GM12878 (cell line): Measurements from ENCODE around the gene IL18R1. TPM values are rescaled to one million over a fixed set of nuclear protein-coding genes. Genes with fewer than 3 reads are reported as not detected.

ENCODE experiments used
- ATAC-seq: fragments of 200-7000 bp; cut with Tn5 transposase; 3 replicates; pipeline ENCODE4 v1.9.1; 2020; ENCODE audit warnings: mild to moderate bottlenecking, moderate library complexity
- Bru-seq: library from RNA; stranded (reverse); fragments of 400-500 nt; gene quantifications from one replicate; lab custom pipeline; 2021; lab: Mats Ljungman, UMichigan
- BruChase-seq, 2 experiments: library from RNA; stranded (reverse); fragments of 400-500 nt; gene quantifications; one replicate each; lab custom pipeline; 2021; lab: Mats Ljungman, UMichigan
- BruUV-seq: library from RNA; stranded (reverse); fragments of 400-500 nt; replicated peaks from 2 replicates; lab custom pipeline; 2021; lab: Mats Ljungman, UMichigan
- CTCF ChIA-PET: fragments of 300-600 bp; sonication (Branson Sonifier 250); formaldehyde crosslinking; extraction: SDS; loops from one replicate; lab custom pipeline; 2021; ENCODE audit warnings: inconsistent platforms; lab: Yijun Ruan, JAX
- POLR2A ChIA-PET: fragments of 350-600 bp; formaldehyde crosslinking; extraction: SDS; loops from one replicate; lab custom pipeline; 2021; ENCODE audit warnings: inconsistent platforms; lab: Charles Lee
- RAD21 ChIA-PET: fragments of 300-600 bp; sonication (Branson Sonifier 250); formaldehyde crosslinking; loops from one replicate; lab custom pipeline; 2023; ENCODE audit warnings: antibody characterized with exemption; ENCODE audit not compliant: unreplicated experiment; lab: Charles Lee
- SMC1A ChIA-PET: fragments of 300-600 bp; sonication (Branson Sonifier 250); formaldehyde crosslinking; loops from one replicate; lab custom pipeline; 2023; ENCODE audit not compliant: unreplicated experiment, uncharacterized antibody; lab: Charles Lee
- DNase-seq: peaks from one replicate; pipeline ENCODE4 v3.0.0-alpha.2; 2011; ENCODE audit warnings: low read depth, low spot score
- FAIRE-seq: peaks from 3 replicates; lab custom pipeline; 2011; peaks lifted over from hg19 to GRCh38; lab: Jason Lieb, UNC
- H2AFZ ChIP-seq: 2 replicates; pipeline ENCODE4 v1.6.0; 2011; ENCODE audit warnings: low read depth, low read length, control low read depth; ENCODE audit not compliant: control insufficient read depth
- H3K27ac ChIP-seq: 2 replicates; pipeline ENCODE4 v1.5.1; 2011; ENCODE audit warnings: control low read depth; ENCODE audit not compliant: control insufficient read depth, insufficient read depth
- H3K27me3 ChIP-seq, 2 experiments: replicated peaks in 1 of 2; 2 replicates each; pipeline versions ENCODE4 v1.6.0 to v1.6.1; 2011; ENCODE audit warnings: low read length in 1 of 2; ENCODE audit not compliant: control insufficient read depth in 2 of 2, insufficient read depth in 2 of 2
- H3K36me3 ChIP-seq, 2 experiments: 2 replicates each; pipeline ENCODE4 v1.5.1; 2011; ENCODE audit warnings: low read length in 1 of 2; ENCODE audit not compliant: control insufficient read depth in 2 of 2, insufficient read depth in 2 of 2
- H3K4me1 ChIP-seq: 2 replicates; pipeline ENCODE4 v1.6.1; 2011; ENCODE audit warnings: mild to moderate bottlenecking, low read length, moderate library complexity, mixed read lengths; ENCODE audit not compliant: control insufficient read depth, insufficient read depth
- H3K4me2 ChIP-seq: 2 replicates; pipeline ENCODE4 v1.6.0; 2011; ENCODE audit warnings: control low read depth; ENCODE audit not compliant: control insufficient read depth, insufficient read depth
- H3K4me3 ChIP-seq: fragments of 200-600 bp; sonication (generic); 2 replicates; pipeline ENCODE4 v1.5.1; 2016
- H3K79me2 ChIP-seq: 2 replicates; pipeline ENCODE4 v1.6.0; 2011; ENCODE audit warnings: low read length; ENCODE audit not compliant: control insufficient read depth, insufficient read depth
- H3K9ac ChIP-seq: 2 replicates; pipeline ENCODE4 v1.8.0; 2011; ENCODE audit warnings: low read length, control low read depth, mixed read lengths; ENCODE audit not compliant: control insufficient read depth, insufficient read depth
- H3K9me3 ChIP-seq: replicated peaks from 3 replicates; pipeline ENCODE4 v1.5.1; 2011; ENCODE audit warnings: mild to moderate bottlenecking, low read length; ENCODE audit not compliant: control insufficient read depth, insufficient read depth
- H4K20me1 ChIP-seq: 2 replicates; pipeline ENCODE4 v1.6.0; 2011; ENCODE audit not compliant: control insufficient read depth, insufficient read depth
- BACH1 ChIP-seq: fragments of 450-650 bp; IDR thresholded peaks from 2 replicates; pipeline ENCODE4 v1.6.1; 2017; ENCODE audit warnings: mild to moderate bottlenecking, borderline replicate concordance
- CHD4 ChIP-seq: fragments of 200-600 bp; sonication (generic); IDR thresholded peaks from 2 replicates; pipeline ENCODE4 v1.6.1; 2016; ENCODE audit warnings: mild to moderate bottlenecking
- E2F8 ChIP-seq: fragments of 450-650 bp; IDR thresholded peaks from 2 replicates; pipeline ENCODE4 v1.6.1; 2018; ENCODE audit warnings: mild to moderate bottlenecking, low read depth, moderate library complexity; ENCODE audit not compliant: partially characterized antibody
- EED ChIP-seq: sonication (generic); IDR thresholded peaks from 2 replicates; pipeline ENCODE4 v1.6.1; 2016; ENCODE audit warnings: antibody characterized with exemption, low read depth
- EZH2 ChIP-seq: IDR thresholded peaks from 2 replicates; pipeline ENCODE4 v1.6.1; 2012; ENCODE audit warnings: low read depth, mild to moderate bottlenecking, control low read depth, inconsistent platforms, low read length, borderline replicate concordance; ENCODE audit not compliant: control insufficient read depth
- IKZF2 ChIP-seq, 2 experiments: fragments of 450-650 bp; IDR thresholded peaks; 2 replicates each; pipeline ENCODE4 v1.6.1; 2017; ENCODE audit warnings: mild to moderate bottlenecking in 2 of 2, moderate library complexity in 2 of 2
- KLF5 ChIP-seq: fragments of 450-650 bp; IDR thresholded peaks from 2 replicates; pipeline ENCODE4 v1.6.1; 2014; ENCODE audit warnings: mild to moderate bottlenecking; ENCODE audit not compliant: partially characterized antibody
- LARP7 ChIP-seq: fragments of 450-650 bp; IDR thresholded peaks from 2 replicates; pipeline ENCODE4 v1.6.1; 2017; ENCODE audit warnings: mild to moderate bottlenecking
- MEF2A ChIP-seq: IDR thresholded peaks from 2 replicates; pipeline ENCODE4 v1.6.1; 2011; ENCODE audit warnings: low read depth, mild to moderate bottlenecking, low read length, moderate library complexity; ENCODE audit not compliant: insufficient read depth
- NBN ChIP-seq: fragments of 450-650 bp; IDR thresholded peaks from 2 replicates; pipeline ENCODE4 v1.6.1; 2016
- NFIC ChIP-seq: IDR thresholded peaks from 2 replicates; pipeline ENCODE4 v1.6.1; 2012; ENCODE audit warnings: low read depth, mild to moderate bottlenecking, inconsistent platforms, low read length, moderate library complexity
- NFXL1 ChIP-seq: fragments of 450-650 bp; IDR thresholded peaks from 2 replicates; pipeline ENCODE4 v1.6.1; 2017; ENCODE audit warnings: antibody characterized with exemption, mild to moderate bottlenecking, borderline replicate concordance
- NFYB ChIP-seq: IDR thresholded peaks from 2 replicates; pipeline ENCODE4 v1.6.1; 2011; ENCODE audit warnings: low read depth, mild to moderate bottlenecking, low read length, improper control_type of control experiment, moderate library complexity; ENCODE audit not compliant: insufficient read depth
- RUNX3 ChIP-seq: IDR thresholded peaks from 2 replicates; pipeline ENCODE4 v1.6.1; 2012; ENCODE audit warnings: low read length, inconsistent platforms
- SMAD5 ChIP-seq: IDR thresholded peaks from 2 replicates; pipeline ENCODE4 v1.6.1; 2016; ENCODE audit warnings: antibody characterized with exemption, low read depth
- YY1 ChIP-seq: IDR thresholded peaks from 2 replicates; pipeline ENCODE4 v1.6.1; 2011; ENCODE audit warnings: low read depth, mild to moderate bottlenecking, low read length
- ZNF384 ChIP-seq: IDR thresholded peaks from 2 replicates; pipeline ENCODE4 v1.6.1; 2012; ENCODE audit warnings: low read depth, mild to moderate bottlenecking, low read length, improper control_type of control experiment, borderline replicate concordance
- WGBS: methylation state at CpG from one replicate; pipeline ENCODE4 v1.1.6; 2016; ENCODE audit warnings: low lambda C conversion rate; ENCODE audit not compliant: insufficient replicate concordance, insufficient coverage; ENCODE audit errors: missing lambda C conversion rate; 5-methylcytosine and 5-hydroxymethylcytosine counted together
- in situ Hi-C: fragments of 300-500 bp; cut with MboI; formaldehyde crosslinking; loops from 9 replicates; pipeline ENCODE4 v1.14.3; 2018; ENCODE audit warnings: mixed read lengths
- intact Hi-C: fragments of 100-400 bp; cut with micrococcal nuclease; formaldehyde crosslinking; loops from one replicate; pipeline ENCODE4 v1.14.2; 2022; ENCODE audit not compliant: unreplicated experiment
- long read RNA-seq, 2 experiments: library from polyadenylated mRNA; unstranded; transcript quantifications; one replicate each; pipeline ENCODE4 v2.0.0, GENCODE V29; 2019 to 2020
- polyA minus RNA-seq, 3 experiments: library from RNA; depleted of rRNA, polyadenylated mRNA; stranded (reverse); fragments of >200 nt; gene quantifications; 2 replicates each; pipeline ENCODE4 v1.2.3, GENCODE V29; 2011
- polyA plus RNA-seq, 11 experiments: library from polyadenylated mRNA; depleted of rRNA in 4 of 11; unstranded in 6 of 11; stranded (reverse) in 5 of 11; fragments of >200 nt; fragmentation: Nextera tagmentation in 4 of 11; fragmentation: Illumina TruSeq in 1 of 11; extraction: Ambion mirVana in 4 of 11; extraction: Trizol in 1 of 11; gene quantifications; 1 replicate in 1 of 11; 2 replicates in 10 of 11; pipeline versions ENCODE4 v1.2.1 to v1.2.3, GENCODE V29; 2011 to 2016; ENCODE audit warnings: inconsistent platforms in 2 of 11, missing spikeins in 2 of 11, low read depth in 1 of 11
- total RNA-seq, 4 experiments: library from RNA; depleted of rRNA in 3 of 4; stranded (reverse); fragments of >200 nt in 3 of 4; fragmentation: Illumina TruSeq in 1 of 4; extraction: Trizol in 1 of 4; gene quantifications; 2 replicates each; pipeline versions ENCODE4 v1.2.1 to v1.2.3, GENCODE V29; 2013 to 2021

Gene IL18R1
- 52.5 and 58.7 TPM in 2 replicates for total RNA-seq (2013; cell fraction: nucleolus; rRNA removed)
- total RNA-seq (2014; rRNA removed) = 10.5 and 12.8 TPM in 2 replicates
- 11.6 and 14.6 TPM in 2 replicates for total RNA-seq (2014; rRNA removed; fragmentation: Illumina TruSeq; extraction: Trizol)
- total RNA-seq (2021) = 10.0 and 10.4 TPM in 2 replicates
- polyA plus RNA-seq (2011; ENCODE audit: low read depth) = 10.9 TPM
- polyA plus RNA-seq (2011; rRNA removed) = 15.5 and 23.0 TPM in 2 replicates
- 6.3 and 7.0 TPM in 2 replicates for polyA plus RNA-seq (2011; cell fraction: cytosol; rRNA removed)
- 25.2 and 33.5 TPM in 2 replicates for polyA plus RNA-seq (2011; cell fraction: nucleus; rRNA removed)
- 14.1 and 28.7 TPM in 2 replicates for polyA plus RNA-seq (2012)
- polyA plus RNA-seq (2014; fragmentation: Illumina TruSeq; extraction: Trizol) = 11.0 and 11.3 TPM in 2 replicates
- polyA plus RNA-seq (2014; fragmentation: Nextera tagmentation; extraction: Ambion mirVana) = 1 to 10 TPM; 3.5 to 3.8 TPM
- 9.0 and 12.0 TPM in 2 replicates for polyA plus RNA-seq (2014; rRNA removed)
- 10 to 100 TPM; 10.9 to 14.3 TPM for polyA plus RNA-seq (2016; fragmentation: Nextera tagmentation; extraction: Ambion mirVana)
- 10.4 and 10.8 TPM in 2 replicates for polyA minus RNA-seq (2011; rRNA and poly(A)+ RNA removed)
- polyA minus RNA-seq (2011; cell fraction: cytosol; rRNA and poly(A)+ RNA removed) = 3.1 and 4.2 TPM in 2 replicates
- polyA minus RNA-seq (2011; cell fraction: nucleus; rRNA and poly(A)+ RNA removed) = 26.6 and 29.5 TPM in 2 replicates
- Bru-seq, nascent RNA = percentile 83 among the genes with signal in this experiment
- percentile 87 among the genes with signal in this experiment for BruChase-seq, experiment 1, labeled RNA remaining after a 6-hour chase
- percentile 88 among the genes with signal in this experiment for BruChase-seq, experiment 2, labeled RNA remaining after a 2-hour chase
- long read RNA-seq, experiment 1, partial matches to known transcripts = 0 of 1 reads
- long read RNA-seq, experiment 1, other reads (novel, unspliced or antisense) = 1 of 1 reads
- long read RNA-seq, experiment 2, partial matches to known transcripts = 8 of 25 reads
- long read RNA-seq, experiment 2, other reads (novel, unspliced or antisense) = 13 of 25 reads

- in situ Hi-C loops = loop anchor here (5.0 kb wide), 1 partner anchor 103 kb away; no protein-coding TSS in a partner anchor
- FAIRE-seq (peak; percentile 66), DNase-seq (peak; percentile 42), ATAC-seq (peak; percentile 88)
- 4% methylated on average over 66 of the region's 69 CpGs for WGBS
- Histone ChIP-seq H3K36me3 (no peaks in the 10 kb centered on the region), H3K9ac (peak within 1 kb of the TSS; percentile 84), H3K27me3 (no peaks in the 10 kb centered on the region), H2AFZ (peak within 1 kb of the TSS; percentile 95), H3K9me3 (no peaks in the 10 kb centered on the region), H3K27ac (peak within 1 kb of the TSS; percentile 91), H3K4me3 (peak within 1 kb of the TSS; percentile 96), H3K4me1 (peaks cover 4% of the 10 kb centered on the region), H3K4me2 (peak within 1 kb of the TSS; percentile 58), H4K20me1 (no peaks in the 10 kb centered on the region), H3K79me2 (peaks cover 45% of the 10 kb centered on the region)
- ChIA-PET POLR2A (interaction anchor here (0.6 kb wide), 1 partner anchor 293 kb away, joined by 4 read pairs; no protein-coding TSS in a partner anchor), RAD21 (interaction anchor here (0.8 to 1.3 kb wide), 11 partner anchors 24 to 351 kb away, joined by 3 to 12 read pairs (median 4); no protein-coding TSS in a partner anchor), CTCF (interaction anchor here (0.6 to 4.7 kb wide), 22 partner anchors 12 to 549 kb away, joined by 3 to 34 read pairs (median 3); no protein-coding TSS in a partner anchor), SMC1A (interaction anchor here (0.6 to 1.9 kb wide), 7 partner anchors 67 to 472 kb away, joined by 3 to 8 read pairs (median 3); no protein-coding TSS in a partner anchor)
- intact Hi-C loops = loop anchor here (1.0 to 5.0 kb wide), 4 partner anchors 102 to 473 kb away; no protein-coding TSS in a partner anchor
- BruUV-seq = no TSS peak
- TF ChIP-seq E2F8 = no peak
- TF ChIP-seq NFIC = 0 out of 2 replicates have a peak, but pooled peaks have one; percentile 35
- TF ChIP-seq EZH2 = no peak
- no peak for TF ChIP-seq SMAD5
- TF ChIP-seq BACH1 = no peak
- no peak for TF ChIP-seq NFYB
- peak; percentile 76 for TF ChIP-seq ZNF384
- TF ChIP-seq KLF5 = peak; percentile 27
- peak; percentile 74 for TF ChIP-seq EED
- TF ChIP-seq YY1 = peak; percentile 65
- 0 out of 2 replicates have a peak, but pooled peaks have one; percentile 6 for TF ChIP-seq MEF2A
- TF ChIP-seq LARP7 = peak; percentile 65; the same call in 1 of the 2 replicates
- TF ChIP-seq NBN = peak; percentile 80
- no peak for TF ChIP-seq CHD4
- TF ChIP-seq NFXL1 = peak; percentile 94
- peak; percentile 84 to 88 for TF ChIP-seq IKZF2 (IDR thresholded peaks at IDR 0.05)
- peak; percentile 40; the same call in 1 of the 2 replicates for TF ChIP-seq RUNX3
These were observed at the start of gene IL18R1 for GRCh38 chr2:102355526-102356380. Gene IL18R1, plus strand, starts transcription at chr2:102355796. Its CDS starts 6,865 bp downstream, at chr2:102362661.
